HG03095 (cell line): Measurements from ENCODE around the gene XPNPEP2.

ENCODE experiments used
- ATAC-seq: cut with Tn5 transposase; IDR thresholded peaks from one replicate; pipeline ENCODE4 v1.9.1; 2021; ENCODE audit warnings: moderate library complexity; ENCODE audit not compliant: unreplicated experiment

XPNPEP2 gene

DNA sequence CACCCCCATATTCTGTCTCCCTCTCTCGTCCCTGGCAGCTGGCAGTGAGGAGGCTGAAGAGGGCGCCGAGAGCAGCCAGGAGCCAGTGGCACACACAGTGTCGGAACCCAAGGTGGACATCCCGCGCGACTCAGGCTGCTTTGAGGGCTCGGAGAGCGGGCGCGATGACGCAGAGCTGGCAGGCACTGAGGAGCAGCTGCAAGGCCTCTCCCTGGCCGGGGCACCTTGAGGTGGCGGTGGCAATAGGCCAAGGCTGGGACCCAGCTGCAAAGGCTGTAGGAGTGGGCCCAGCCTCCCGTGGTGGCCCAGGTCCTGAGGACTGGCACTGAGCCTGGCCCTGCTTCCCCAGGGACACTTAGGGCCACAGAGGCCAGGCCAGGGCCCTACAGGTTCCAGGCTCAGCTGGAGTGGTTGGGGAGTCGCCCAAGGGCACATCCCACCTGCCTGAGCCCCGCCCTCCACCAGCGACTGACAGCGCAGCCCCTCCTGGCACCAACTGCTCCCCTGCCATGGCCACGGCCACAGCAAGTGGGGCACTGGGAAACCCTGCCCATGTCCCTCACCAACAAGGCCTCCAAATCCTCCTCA is 54.9 kb downstream of the XPNPEP2 start:
- no peak for ATAC-seq

GRCh38 chrX:129795584-129795983 is 56.8 kb downstream of the XPNPEP2 start:
- no peak for ATAC-seq

DNA sequence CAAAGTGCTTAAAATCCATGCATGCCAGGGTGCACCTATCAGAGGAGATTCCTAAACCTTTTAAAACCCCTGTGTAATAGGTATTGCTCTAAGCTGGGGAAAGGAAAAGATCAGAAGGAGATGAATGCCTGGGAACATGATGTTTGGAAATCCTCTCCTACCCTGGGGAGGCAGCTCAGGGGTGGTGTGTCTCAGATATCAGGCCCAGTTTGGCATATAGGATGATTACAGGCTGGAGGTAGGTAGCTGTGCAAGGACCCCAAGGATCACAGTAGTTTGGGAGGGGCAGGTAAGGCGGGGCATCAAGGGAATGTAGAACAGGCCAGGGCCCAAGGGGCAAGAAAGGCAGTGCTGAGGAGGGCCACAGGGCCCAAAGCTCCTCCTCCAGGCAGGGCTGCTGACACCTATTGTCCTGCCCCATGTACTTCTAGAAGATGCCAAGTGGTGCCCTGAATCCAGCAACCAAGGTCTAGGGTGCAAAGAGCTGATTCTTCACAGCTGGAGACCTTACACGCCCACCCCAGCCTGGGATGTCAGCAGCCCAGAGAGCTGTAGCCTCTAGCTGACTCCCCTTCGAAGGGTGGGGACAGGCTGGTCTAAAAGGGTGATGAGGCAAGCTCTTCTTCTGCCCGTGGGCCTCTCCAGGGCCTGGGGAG is 58.6 kb downstream of the XPNPEP2 start:
- ATAC-seq = no peak

DNA sequence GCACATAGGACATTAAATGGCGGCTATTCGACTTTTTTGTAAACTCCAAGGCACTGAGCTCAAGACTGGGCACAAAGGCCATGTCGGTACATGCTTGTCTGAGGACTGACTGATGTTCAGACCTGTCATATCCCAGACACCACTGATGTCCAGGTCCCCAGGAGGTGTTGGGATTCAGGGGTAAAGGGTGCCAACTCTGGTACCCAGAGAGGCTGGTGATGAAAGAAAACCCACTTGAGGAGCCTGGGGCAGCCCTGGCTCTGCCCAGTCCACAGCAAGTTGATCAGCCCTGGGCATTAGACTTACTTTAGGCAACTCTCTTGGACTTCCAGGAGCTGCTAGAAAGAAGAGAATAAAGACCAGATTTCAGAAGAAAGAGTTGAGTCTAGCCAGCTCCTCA is 59.7 kb downstream of the XPNPEP2 start:
- no peak for ATAC-seq

DNA sequence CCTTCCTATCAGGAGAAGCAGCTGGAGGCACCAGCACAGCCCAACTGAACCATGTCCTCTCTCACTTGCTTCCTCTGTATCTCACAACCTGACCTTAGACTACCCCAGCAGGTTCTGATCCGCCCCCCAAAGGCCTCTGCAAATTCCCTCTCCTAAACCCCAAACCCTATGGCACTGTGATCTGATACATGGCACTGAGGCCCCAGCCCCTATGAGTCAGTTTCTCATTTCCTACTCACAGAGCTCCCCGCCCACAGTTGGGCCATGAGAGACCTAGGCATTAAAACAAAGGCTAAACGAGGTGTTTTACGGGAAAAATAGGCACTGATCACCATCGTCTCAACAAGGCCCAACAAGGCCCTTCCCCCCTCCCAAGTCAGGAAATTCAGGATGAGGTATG is 60.1 kb downstream of the XPNPEP2 start:
- ATAC-seq = no peak

- no peak for ATAC-seq
Observed at GRCh38 chrX:129800186-129800585, 61.4 kb downstream of the XPNPEP2 start.

DNA sequence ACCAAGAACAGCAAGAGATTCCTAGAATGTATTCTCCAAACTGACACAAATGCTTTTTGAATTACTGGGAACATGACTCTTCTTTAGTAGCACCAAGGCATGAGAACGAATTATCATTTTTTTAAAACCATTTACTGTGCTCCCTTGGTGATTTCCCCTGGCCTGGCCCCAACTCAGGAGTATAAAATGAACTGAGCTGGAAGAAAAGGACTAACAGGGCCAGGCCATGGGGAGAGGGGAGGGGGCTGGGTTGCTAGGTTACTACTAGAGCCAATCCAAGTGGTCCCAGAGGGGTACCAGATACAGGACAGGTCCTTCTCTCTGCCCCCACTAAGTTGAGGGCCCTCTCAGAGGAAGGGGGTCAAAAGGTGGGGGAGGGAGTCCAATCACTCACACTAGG is 64.1 kb downstream of the XPNPEP2 start:
- ATAC-seq = no peak

GRCh38 chrX:129804806-129805205 is 66.0 kb downstream of the XPNPEP2 start:
- no peak for ATAC-seq

GRCh38 chrX:129808158-129808828 is 69.5 kb downstream of the XPNPEP2 start:
- no peak for ATAC-seq

DNA sequence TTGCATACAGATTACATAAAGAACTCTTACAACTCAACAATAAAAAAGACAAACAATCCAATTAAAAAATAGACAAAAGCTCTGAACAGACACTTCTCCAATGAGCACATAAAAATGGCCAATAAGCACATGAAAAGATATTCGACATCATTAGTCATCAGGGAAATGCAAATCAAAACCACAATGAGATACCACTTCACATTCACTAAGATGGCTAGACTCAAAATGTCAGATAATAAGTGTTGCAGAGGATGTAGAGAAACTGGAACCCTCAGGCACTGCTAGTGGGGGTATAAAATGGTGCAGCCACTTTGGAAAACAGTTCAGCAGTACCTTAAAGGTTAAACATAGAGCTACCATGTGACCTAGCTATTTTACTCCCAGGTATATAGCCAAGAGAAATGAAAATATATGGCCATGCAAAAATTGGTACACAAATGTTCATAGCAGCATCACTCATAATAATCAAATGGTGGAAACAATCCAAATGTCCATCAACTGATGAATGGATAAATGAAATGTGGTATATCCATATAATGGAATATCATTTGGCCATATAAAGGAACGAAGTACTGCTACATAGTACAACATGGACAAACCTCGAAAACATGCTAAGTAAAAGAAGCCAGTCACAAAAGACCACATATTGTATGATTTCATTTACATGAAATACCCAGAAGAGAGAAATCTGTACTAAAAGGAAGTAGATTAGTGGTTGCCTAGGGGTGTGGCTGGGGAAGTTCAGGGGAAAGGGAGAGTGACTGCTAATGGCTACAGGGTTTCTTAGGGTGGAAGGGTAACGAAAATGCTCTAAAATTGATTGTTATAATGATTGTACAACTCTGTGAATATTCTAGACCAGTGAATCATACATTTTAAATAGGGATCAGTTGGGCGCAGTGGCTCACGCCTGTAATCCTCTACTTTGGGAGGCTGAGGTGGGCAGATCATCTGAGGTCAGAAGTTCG is 70.3 kb downstream of the XPNPEP2 start:
- no peak for ATAC-seq

DNA sequence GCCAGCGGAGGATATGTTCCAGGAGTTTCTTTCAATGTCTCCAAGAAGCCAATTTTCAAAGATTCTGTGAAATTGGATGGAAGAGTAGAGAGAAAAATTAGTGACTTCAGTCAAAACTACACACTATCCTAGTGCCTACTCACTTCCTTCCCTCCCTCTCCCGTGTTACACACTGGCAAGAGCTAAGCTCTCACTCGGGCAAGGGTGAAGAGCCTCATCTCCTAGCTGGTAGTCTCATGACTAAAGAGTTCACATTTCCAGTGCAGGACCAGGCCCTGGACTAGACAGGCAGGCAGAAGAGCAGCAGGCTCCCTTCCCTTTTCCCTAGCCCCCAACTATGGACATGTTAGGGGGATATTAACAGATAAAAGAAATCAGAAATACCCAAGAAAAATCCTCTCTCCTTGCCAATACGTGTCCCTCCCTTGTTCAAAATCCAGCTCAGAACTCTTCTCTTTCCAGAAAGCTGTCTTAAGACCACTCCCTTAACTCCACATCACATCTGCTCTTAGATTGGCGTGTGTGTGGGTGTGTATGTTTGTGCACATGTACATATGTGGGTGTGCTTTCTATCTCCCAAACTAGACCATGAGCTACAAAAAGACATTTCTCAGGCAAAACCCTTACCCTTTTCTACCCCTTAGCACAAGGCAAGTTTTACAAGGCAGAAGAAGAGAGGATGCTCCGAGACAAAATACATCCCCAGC is 75.0 kb downstream of the XPNPEP2 start:
- ATAC-seq = no peak

DNA sequence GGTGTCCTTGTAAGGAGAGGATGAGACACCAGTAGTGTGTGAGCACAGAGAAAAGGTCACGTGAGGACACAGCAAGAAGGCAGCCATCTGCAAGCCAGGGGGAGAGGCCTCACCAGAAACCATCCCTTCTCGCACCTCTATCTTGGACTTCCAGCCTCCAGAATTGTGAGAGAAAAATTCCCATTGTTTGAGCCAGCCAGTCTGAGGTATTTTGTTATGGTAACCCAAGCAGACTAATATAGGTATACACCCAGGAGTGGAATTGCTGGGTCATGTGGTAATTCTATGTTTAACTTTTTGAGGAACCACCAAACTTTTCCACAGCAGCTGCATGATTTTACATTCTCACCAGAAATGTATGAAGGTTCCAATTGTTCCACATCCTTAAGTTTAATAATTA is 79.3 kb downstream of the XPNPEP2 start:
- no peak for ATAC-seq
